ENCODE data around the gene CALCOCO1. TPM values are rescaled to one million over a fixed set of nuclear protein-coding genes. Genes with fewer than 3 reads are reported as not detected.

Gene CALCOCO1
- total RNA-seq, 1 experiment from 2014 or later: 27.0 TPM

DNA sequence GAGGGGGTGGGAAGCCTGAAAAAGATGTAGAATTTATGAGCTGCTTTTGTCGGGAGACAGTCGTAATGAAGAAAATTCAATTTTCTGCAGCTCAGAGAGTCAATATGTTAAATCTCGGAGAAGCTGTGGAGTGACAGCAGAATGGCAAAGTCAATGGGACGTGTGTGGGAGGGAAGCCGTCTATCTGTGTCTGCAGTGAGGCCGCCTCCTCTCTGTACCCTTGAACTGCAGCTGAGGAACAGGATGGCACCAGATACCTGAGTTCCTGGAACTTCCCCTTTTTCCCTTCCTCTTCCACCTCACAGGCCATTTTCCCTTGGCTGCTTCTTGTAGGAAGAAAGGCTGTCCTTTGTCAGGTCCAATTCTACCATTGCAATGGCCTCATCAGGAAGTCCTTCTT, 9.3 kb upstream of the CALCOCO1 start:
- POLR2A ChIA-PET: no interaction called here
- H3K4me1 Mint-ChIP-seq: peaks cover 20% of the 10 kb centered on the region
- no peak overlapping the region for H3K27ac Mint-ChIP-seq

DNA sequence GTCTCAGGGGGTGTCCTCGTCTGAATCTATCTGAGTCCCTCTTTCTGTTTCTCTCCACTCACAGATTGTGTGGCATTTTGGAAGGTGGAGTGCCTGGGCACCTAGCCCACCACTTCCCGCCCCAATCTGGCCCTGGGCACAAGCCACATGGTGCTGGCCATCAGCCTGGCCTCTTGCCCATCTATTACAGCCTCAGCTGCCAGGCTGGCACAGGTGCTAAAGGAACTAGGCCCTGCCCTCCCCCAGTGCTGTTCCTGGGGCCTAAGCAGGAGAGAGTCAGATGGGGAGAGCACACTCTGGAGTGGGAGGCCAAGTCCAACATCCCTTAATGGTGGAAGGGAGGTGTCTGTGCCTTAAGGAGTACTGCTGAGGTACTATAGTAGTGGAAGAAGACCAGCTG, 8.3 kb upstream of the CALCOCO1 start:
- peaks cover 20% of the 10 kb centered on the region for H3K4me1 Mint-ChIP-seq
- H3K27me3 Mint-ChIP-seq (ENCODE audit: low read depth): peaks cover 10% of the 10 kb centered on the region
- no peaks in the 10 kb centered on the region for H3K36me3 Mint-ChIP-seq
- ChIA-PET CTCF (interaction anchor here (2.2 to 13.8 kb wide), 3 partner anchors 9 to 33 kb away, joined by 13 to 191 read pairs (median 40); no protein-coding TSS in a partner anchor), POLR2A (interaction anchor here (0.7 kb wide), 1 partner anchor 120 kb away, joined by 6 read pairs; no protein-coding TSS in a partner anchor)
- TF ChIP-seq RORB (CRISPR knock-in tag; IDR thresholded peaks at IDR 0.05) (no peak), NR2C2 (CRISPR knock-in tag; IDR thresholded peaks at IDR 0.05) (no peak), NFE2L1 (CRISPR knock-in tag; IDR thresholded peaks at IDR 0.05) (no peak), JAZF1 (CRISPR knock-in tag; IDR thresholded peaks at IDR 0.05) (no peak), CREM (CRISPR knock-in tag; IDR thresholded peaks at IDR 0.05) (no peak), KAT7 (CRISPR knock-in tag; IDR thresholded peaks at IDR 0.05; ENCODE audit: borderline replicate concordance) (no peak), FOXJ3 (CRISPR knock-in tag; IDR thresholded peaks at IDR 0.05; ENCODE audit: borderline replicate concordance) (no peak), ZNF138 (CRISPR knock-in tag; conservative IDR thresholded peaks at IDR 0.05) (no peak), IRF2 (CRISPR knock-in tag; IDR thresholded peaks at IDR 0.05; ENCODE audit: borderline replicate concordance, low read depth) (no peak), ZNF121 (CRISPR knock-in tag; IDR thresholded peaks at IDR 0.05) (no peak), ZNF219 (CRISPR knock-in tag; IDR thresholded peaks at IDR 0.05; ENCODE audit: borderline replicate concordance) (no peak)
- TF ChIP-seq, protein P1, sequence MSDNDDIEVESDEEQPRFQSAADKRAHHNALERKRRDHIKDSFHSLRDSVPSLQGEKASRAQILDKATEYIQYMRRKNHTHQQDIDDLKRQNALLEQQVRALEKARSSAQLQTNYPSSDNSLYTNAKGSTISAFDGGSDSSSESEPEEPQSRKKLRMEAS (CRISPR knock-in tag; IDR thresholded peaks at IDR 0.05): no peak
- TF ChIP-seq, protein P2, sequence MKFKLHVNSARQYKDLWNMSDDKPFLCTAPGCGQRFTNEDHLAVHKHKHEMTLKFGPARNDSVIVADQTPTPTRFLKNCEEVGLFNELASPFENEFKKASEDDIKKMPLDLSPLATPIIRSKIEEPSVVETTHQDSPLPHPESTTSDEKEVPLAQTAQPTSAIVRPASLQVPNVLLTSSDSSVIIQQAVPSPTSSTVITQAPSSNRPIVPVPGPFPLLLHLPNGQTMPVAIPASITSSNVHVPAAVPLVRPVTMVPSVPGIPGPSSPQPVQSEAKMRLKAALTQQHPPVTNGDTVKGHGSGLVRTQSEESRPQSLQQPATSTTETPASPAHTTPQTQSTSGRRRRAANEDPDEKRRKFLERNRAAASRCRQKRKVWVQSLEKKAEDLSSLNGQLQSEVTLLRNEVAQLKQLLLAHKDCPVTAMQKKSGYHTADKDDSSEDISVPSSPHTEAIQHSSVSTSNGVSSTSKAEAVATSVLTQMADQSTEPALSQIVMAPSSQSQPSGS (CRISPR knock-in tag; IDR thresholded peaks at IDR 0.05; ENCODE audit: borderline replicate concordance, low read depth): no peak
- TF ChIP-seq, protein P3, sequence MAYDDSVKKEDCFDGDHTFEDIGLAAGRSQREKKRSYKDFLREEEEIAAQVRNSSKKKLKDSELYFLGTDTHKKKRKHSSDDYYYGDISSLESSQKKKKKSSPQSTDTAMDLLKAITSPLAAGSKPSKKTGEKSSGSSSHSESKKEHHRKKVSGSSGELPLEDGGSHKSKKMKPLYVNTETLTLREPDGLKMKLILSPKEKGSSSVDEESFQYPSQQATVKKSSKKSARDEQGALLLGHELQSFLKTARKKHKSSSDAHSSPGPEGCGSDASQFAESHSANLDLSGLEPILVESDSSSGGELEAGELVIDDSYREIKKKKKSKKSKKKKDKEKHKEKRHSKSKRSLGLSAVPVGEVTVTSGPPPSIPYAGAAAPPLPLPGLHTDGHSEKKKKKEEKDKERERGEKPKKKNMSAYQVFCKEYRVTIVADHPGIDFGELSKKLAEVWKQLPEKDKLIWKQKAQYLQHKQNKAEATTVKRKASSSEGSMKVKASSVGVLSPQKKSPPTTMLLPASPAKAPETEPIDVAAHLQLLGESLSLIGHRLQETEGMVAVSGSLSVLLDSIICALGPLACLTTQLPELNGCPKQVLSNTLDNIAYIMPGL (CRISPR knock-in tag; IDR thresholded peaks at IDR 0.05): no peak
- TF ChIP-seq, protein P4, sequence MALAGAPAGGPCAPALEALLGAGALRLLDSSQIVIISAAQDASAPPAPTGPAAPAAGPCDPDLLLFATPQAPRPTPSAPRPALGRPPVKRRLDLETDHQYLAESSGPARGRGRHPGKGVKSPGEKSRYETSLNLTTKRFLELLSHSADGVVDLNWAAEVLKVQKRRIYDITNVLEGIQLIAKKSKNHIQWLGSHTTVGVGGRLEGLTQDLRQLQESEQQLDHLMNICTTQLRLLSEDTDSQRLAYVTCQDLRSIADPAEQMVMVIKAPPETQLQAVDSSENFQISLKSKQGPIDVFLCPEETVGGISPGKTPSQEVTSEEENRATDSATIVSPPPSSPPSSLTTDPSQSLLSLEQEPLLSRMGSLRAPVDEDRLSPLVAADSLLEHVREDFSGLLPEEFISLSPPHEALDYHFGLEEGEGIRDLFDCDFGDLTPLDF (CRISPR knock-in tag; IDR thresholded peaks at IDR 0.05): no peak
- no peak overlapping the region for H3K4me3 Mint-ChIP-seq
- H3K27ac Mint-ChIP-seq: no peak overlapping the region
- peaks cover 4% of the 10 kb centered on the region for H3K9me3 Mint-ChIP-seq
- no peak for ATAC-seq
- DNase-seq (ENCODE audit: low spot score): no peak

More for the DNA sequence above, 9.3 kb upstream of the CALCOCO1 start:
- CTCF ChIA-PET: interaction anchor here (2.2 to 13.8 kb wide), 3 partner anchors 8 to 34 kb away, joined by 13 to 191 read pairs (median 40); no protein-coding TSS in a partner anchor
- DNase-seq (ENCODE audit: low spot score) (no peak), ATAC-seq (no peak)
- Mint-ChIP-seq H3K9me3 (no peaks in the 10 kb centered on the region), H3K27me3 (ENCODE audit: low read depth) (peaks cover 8% of the 10 kb centered on the region), H3K4me3 (no peak overlapping the region), H3K36me3 (no peaks in the 10 kb centered on the region)
- TF ChIP-seq, protein P5, sequence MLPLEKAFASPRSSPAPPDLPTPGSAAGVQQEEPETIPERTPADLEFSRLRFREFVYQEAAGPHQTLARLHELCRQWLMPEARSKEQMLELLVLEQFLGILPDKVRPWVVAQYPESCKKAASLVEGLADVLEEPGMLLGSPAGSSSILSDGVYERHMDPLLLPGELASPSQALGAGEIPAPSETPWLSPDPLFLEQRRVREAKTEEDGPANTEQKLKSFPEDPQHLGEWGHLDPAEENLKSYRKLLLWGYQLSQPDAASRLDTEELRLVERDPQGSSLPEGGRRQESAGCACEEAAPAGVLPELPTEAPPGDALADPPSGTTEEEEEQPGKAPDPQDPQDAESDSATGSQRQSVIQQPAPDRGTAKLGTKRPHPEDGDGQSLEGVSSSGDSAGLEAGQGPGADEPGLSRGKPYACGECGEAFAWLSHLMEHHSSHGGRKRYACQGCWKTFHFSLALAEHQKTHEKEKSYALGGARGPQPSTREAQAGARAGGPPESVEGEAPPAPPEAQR (CRISPR knock-in tag; IDR thresholded peaks at IDR 0.05): no peak
- TF ChIP-seq NR1H2 (CRISPR knock-in tag; IDR thresholded peaks at IDR 0.05): no peak

DNA sequence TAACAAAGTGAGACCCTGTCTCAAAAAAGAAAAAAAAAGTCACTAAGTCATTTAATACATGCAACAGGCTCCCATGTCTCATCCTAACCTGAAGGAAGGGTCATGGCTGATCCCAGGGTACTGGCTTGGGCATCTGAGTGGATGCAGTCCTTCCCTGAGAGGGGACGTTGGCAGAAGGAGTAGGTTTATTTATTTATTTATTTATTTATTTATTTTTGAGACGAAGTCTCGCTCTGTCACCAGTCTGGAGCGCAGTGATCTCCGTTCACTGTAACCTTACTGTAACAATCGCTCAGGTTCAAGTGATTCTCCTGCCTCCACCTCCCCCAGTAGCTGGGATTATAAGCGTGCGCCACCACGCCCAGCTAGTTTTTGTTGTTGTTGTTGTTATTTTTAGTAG, 7.2 kb upstream of the CALCOCO1 start:
- peaks cover 10% of the 10 kb centered on the region for H3K27me3 Mint-ChIP-seq (ENCODE audit: low read depth)
- peaks cover 4% of the 10 kb centered on the region for H3K9me3 Mint-ChIP-seq
- no peak overlapping the region for H3K27ac Mint-ChIP-seq
- ATAC-seq (no peak), DNase-seq (ENCODE audit: low spot score) (no peak)
- H3K4me3 Mint-ChIP-seq: no peak overlapping the region
- CTCF ChIA-PET: interaction anchor here (1.5 to 13.8 kb wide), 3 partner anchors 11 to 32 kb away, joined by 9 to 191 read pairs (median 10); no protein-coding TSS in a partner anchor
- POLR2A ChIA-PET: no interaction called here
- H3K4me1 Mint-ChIP-seq: peaks cover 17% of the 10 kb centered on the region
- no peaks in the 10 kb centered on the region for H3K36me3 Mint-ChIP-seq
- no peak for TF ChIP-seq FOXK1 (CRISPR knock-in tag; IDR thresholded peaks at IDR 0.05)
- no peak for TF ChIP-seq MYBL2 (CRISPR knock-in tag; IDR thresholded peaks at IDR 0.05)
- TF ChIP-seq, protein P6, sequence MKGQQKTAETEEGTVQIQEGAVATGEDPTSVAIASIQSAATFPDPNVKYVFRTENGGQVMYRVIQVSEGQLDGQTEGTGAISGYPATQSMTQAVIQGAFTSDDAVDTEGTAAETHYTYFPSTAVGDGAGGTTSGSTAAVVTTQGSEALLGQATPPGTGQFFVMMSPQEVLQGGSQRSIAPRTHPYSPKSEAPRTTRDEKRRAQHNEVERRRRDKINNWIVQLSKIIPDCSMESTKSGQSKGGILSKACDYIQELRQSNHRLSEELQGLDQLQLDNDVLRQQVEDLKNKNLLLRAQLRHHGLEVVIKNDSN (CRISPR knock-in tag; IDR thresholded peaks at IDR 0.05): no peak
- TF ChIP-seq, protein P7, sequence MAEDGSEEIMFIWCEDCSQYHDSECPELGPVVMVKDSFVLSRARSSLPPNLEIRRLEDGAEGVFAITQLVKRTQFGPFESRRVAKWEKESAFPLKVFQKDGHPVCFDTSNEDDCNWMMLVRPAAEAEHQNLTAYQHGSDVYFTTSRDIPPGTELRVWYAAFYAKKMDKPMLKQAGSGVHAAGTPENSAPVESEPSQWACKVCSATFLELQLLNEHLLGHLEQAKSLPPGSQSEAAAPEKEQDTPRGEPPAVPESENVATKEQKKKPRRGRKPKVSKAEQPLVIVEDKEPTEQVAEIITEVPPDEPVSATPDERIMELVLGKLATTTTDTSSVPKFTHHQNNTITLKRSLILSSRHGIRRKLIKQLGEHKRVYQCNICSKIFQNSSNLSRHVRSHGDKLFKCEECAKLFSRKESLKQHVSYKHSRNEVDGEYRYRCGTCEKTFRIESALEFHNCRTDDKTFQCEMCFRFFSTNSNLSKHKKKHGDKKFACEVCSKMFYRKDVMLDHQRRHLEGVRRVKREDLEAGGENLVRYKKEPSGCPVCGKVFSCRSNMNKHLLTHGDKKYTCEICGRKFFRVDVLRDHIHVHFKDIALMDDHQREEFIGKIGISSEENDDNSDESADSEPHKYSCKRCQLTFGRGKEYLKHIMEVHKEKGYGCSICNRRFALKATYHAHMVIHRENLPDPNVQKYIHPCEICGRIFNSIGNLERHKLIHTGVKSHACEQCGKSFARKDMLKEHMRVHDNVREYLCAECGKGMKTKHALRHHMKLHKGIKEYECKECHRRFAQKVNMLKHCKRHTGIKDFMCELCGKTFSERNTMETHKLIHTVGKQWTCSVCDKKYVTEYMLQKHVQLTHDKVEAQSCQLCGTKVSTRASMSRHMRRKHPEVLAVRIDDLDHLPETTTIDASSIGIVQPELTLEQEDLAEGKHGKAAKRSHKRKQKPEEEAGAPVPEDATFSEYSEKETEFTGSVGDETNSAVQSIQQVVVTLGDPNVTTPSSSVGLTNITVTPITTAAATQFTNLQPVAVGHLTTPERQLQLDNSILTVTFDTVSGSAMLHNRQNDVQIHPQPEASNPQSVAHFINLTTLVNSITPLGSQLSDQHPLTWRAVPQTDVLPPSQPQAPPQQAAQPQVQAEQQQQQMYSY (CRISPR knock-in tag; IDR thresholded peaks at IDR 0.05): no peak
- no peak for TF ChIP-seq TCF7 (CRISPR knock-in tag; IDR thresholded peaks at IDR 0.05; ENCODE audit: low read depth)

Measured in WTC11 (cell line).